PC-3 (cell line): ENCODE data around the gene MBD6.

ENCODE experiments used
- EZH2 ChIP-seq: fragments of 300-600 bp; sonication (generic); IDR thresholded peaks from one replicate; pipeline ENCODE4 v1.6.1; 2017; ENCODE audit warnings: antibody characterized with exemption, mild to moderate bottlenecking, low read length; ENCODE audit not compliant: unreplicated experiment
- EZH2phosphoT487 ChIP-seq: fragments of 300-600 bp; sonication (generic); IDR thresholded peaks from 2 replicates; pipeline ENCODE4 v1.6.1; 2018; ENCODE audit warnings: mild to moderate bottlenecking, antibody characterized with exemption, low read length, borderline replicate concordance
- TF ChIP-seq, protein P1 (sequence below): fragments of 300-600 bp; sonication (generic); conservative IDR thresholded peaks from 2 replicates; pipeline ENCODE4 v1.5.1; 2017; ENCODE audit warnings: antibody characterized with exemption, low read depth, mild to moderate bottlenecking, low read length

DNA sequence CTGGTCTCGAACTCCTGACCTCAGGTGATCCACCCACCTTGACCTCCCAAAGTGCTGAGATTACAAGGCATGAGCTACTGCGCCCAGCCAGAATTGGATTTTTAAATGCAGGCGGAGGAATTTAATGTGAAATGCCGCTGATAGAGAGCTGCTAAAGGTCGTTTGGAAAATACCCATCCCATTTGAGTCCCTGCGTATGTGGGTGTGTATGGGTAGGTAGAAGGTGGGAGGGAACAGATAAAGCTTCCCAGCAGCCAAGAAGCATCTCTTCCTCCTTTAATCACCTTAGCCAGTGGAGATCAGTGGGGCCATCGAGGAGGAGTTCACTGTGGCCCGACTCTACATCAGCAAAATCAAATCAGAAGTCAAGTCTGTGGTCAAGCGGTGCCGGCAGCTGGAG lies 52.2 kb downstream of the MBD6 start:
- TF ChIP-seq, protein P1, sequence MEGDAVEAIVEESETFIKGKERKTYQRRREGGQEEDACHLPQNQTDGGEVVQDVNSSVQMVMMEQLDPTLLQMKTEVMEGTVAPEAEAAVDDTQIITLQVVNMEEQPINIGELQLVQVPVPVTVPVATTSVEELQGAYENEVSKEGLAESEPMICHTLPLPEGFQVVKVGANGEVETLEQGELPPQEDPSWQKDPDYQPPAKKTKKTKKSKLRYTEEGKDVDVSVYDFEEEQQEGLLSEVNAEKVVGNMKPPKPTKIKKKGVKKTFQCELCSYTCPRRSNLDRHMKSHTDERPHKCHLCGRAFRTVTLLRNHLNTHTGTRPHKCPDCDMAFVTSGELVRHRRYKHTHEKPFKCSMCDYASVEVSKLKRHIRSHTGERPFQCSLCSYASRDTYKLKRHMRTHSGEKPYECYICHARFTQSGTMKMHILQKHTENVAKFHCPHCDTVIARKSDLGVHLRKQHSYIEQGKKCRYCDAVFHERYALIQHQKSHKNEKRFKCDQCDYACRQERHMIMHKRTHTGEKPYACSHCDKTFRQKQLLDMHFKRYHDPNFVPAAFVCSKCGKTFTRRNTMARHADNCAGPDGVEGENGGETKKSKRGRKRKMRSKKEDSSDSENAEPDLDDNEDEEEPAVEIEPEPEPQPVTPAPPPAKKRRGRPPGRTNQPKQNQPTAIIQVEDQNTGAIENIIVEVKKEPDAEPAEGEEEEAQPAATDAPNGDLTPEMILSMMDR = no peak
- no peak for TF ChIP-seq EZH2
- no peak for TF ChIP-seq EZH2phosphoT487
